ENCODE measurements around the gene GALR2.

GALR2 gene, protein sequence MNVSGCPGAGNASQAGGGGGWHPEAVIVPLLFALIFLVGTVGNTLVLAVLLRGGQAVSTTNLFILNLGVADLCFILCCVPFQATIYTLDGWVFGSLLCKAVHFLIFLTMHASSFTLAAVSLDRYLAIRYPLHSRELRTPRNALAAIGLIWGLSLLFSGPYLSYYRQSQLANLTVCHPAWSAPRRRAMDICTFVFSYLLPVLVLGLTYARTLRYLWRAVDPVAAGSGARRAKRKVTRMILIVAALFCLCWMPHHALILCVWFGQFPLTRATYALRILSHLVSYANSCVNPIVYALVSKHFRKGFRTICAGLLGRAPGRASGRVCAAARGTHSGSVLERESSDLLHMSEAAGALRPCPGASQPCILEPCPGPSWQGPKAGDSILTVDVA

DNA sequence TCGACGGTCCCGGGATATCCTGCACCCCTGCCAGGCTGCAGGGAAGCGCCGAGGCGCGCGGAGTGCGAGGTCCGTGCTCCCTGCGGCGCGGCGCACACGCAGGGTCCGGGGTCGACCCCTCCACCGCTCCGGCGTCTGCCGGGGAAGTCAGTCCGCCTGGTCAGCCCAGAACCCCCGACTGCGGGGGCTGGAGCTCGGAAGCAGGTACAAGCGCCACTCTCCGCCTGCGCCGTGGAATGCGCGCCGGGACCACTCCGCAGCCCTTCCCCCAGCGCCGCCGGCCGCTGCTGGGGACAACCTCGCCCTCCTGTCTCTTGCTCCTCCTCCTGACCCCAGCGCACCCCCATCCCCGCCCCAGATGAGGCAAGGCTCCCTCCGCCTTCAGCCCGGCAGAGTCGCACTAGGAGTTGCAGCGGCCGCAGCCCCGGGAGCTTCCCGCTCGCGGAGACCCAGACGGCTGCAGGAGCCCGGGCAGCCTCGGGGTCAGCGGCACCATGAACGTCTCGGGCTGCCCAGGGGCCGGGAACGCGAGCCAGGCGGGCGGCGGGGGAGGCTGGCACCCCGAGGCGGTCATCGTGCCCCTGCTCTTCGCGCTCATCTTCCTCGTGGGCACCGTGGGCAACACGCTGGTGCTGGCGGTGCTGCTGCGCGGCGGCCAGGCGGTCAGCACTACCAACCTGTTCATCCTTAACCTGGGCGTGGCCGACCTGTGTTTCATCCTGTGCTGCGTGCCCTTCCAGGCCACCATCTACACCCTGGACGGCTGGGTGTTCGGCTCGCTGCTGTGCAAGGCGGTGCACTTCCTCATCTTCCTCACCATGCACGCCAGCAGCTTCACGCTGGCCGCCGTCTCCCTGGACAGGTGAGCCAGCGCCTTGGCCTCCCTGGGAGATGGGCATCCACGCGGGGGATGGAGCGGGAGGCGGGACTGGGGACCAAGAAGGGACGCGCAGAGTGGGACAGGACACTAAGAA, at the start of gene GALR2:
GALR2 (plus strand) TSS at position 392 of the 974 bp plus-strand sequence; CDS start at position 495, 103 bp downstream.
- POLR2A ChIA-PET: no interaction called here
- no peak for DNase-seq (ENCODE audit: extremely low spot score)
- TF ChIP-seq, protein P1, sequence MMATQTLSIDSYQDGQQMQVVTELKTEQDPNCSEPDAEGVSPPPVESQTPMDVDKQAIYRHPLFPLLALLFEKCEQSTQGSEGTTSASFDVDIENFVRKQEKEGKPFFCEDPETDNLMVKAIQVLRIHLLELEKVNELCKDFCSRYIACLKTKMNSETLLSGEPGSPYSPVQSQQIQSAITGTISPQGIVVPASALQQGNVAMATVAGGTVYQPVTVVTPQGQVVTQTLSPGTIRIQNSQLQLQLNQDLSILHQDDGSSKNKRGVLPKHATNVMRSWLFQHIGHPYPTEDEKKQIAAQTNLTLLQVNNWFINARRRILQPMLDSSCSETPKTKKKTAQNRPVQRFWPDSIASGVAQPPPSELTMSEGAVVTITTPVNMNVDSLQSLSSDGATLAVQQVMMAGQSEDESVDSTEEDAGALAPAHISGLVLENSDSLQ (IDR thresholded peaks at IDR 0.05): no peak
- no peak for TF ChIP-seq CTBP1 (IDR thresholded peaks at IDR 0.05; ENCODE audit: borderline replicate concordance)
- no peak for TF ChIP-seq FOXM1 (IDR thresholded peaks at IDR 0.05; ENCODE audit: borderline replicate concordance)
- no peak for TF ChIP-seq ARNT (IDR thresholded peaks at IDR 0.05)
- no peak for TF ChIP-seq ZNF384 (IDR thresholded peaks at IDR 0.05)
- no peak for TF ChIP-seq BHLHE40 (IDR thresholded peaks at IDR 0.05; ENCODE audit: borderline replicate concordance)
- no peak for TF ChIP-seq ELF4 (IDR thresholded peaks at IDR 0.05)
- TF ChIP-seq NFRKB (IDR thresholded peaks at IDR 0.05): no peak
- TF ChIP-seq FOXK2 (IDR thresholded peaks at IDR 0.05): no peak
- TF ChIP-seq TARDBP (IDR thresholded peaks at IDR 0.05): no peak
- no peak for TF ChIP-seq L3MBTL2 (conservative IDR thresholded peaks at IDR 0.05)
- CTCF ChIA-PET: interaction anchor here (0.6 kb wide), 1 partner anchor 186 kb away, joined by 4 read pairs; no protein-coding TSS in a partner anchor

DNA sequence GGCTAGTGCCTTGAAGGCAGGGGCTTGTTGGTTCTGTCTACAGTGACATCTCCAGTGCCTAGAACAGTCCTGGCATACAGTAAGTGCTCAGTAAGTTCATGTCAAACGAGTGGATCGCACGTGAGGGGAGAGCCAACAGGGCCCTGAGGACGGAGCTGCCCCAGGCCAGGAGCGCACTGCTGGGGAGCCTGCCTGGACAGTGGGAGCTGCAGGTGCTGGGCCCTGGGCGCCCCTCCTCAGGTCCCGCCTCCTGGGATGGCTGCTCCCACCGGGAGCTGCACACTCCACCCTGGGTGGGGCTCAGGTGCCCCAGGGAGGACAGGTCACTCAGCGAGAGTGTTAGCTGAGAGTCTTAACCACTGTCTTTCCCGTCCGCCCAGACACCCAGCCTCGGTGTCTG, 49.3 kb upstream of the GALR2 start:
- TF ChIP-seq ARNT (IDR thresholded peaks at IDR 0.05) (no peak), SP1 (IDR thresholded peaks at IDR 0.05) (no peak), NFRKB (IDR thresholded peaks at IDR 0.05) (no peak), HDGF (IDR thresholded peaks at IDR 0.05; ENCODE audit: borderline replicate concordance) (no peak), L3MBTL2 (conservative IDR thresholded peaks at IDR 0.05) (no peak), ZNF384 (IDR thresholded peaks at IDR 0.05) (no peak), ELF4 (IDR thresholded peaks at IDR 0.05) (no peak), BHLHE40 (IDR thresholded peaks at IDR 0.05; ENCODE audit: borderline replicate concordance) (no peak), SUZ12 (IDR thresholded peaks at IDR 0.05) (no peak), FOXM1 (IDR thresholded peaks at IDR 0.05; ENCODE audit: borderline replicate concordance) (no peak), FOXK2 (IDR thresholded peaks at IDR 0.05) (no peak), LEF1 (IDR thresholded peaks at IDR 0.05; ENCODE audit: borderline replicate concordance) (no peak), TARDBP (IDR thresholded peaks at IDR 0.05) (no peak), CTBP1 (IDR thresholded peaks at IDR 0.05; ENCODE audit: borderline replicate concordance) (no peak), FOXA1 (IDR thresholded peaks at IDR 0.05) (no peak)
- TF ChIP-seq, protein P1 (IDR thresholded peaks at IDR 0.05): no peak
- ChIA-PET POLR2A (no interaction called here), CTCF (interaction anchor here (0.5 to 1.3 kb wide), 2 partner anchors 11 to 101 kb away, joined by 3 to 5 read pairs; no protein-coding TSS in a partner anchor)
- DNase-seq (ENCODE audit: extremely low spot score): no peak

DNA sequence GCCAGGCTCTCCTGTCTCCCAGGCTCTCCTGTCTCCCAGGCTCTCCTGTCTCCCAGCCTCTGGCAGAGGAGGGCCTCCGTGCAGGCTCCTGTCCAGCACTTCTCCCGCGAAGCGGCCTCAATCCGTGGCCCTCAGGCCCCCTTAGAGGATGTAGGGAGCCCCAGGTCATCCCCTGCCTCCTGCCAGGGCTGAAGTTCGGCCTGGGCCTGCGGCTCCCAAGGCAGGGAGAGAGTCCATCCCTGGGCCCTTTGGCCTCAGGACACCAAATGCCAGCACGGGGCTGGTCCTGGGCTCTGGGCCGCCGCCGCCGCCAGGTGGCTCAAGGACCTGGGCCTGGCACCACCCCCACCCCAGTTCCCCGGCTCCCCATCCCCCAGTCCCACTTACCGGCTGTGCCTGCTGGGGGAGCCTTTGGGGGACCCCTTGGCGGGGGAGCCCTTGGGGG, 47.8 kb upstream of the GALR2 start:
- ChIA-PET POLR2A (no interaction called here), CTCF (interaction anchor here (0.7 to 1.3 kb wide), 2 partner anchors 13 to 235 kb away, joined by 3 to 5 read pairs; no protein-coding TSS in a partner anchor)
- TF ChIP-seq BHLHE40 (IDR thresholded peaks at IDR 0.05; ENCODE audit: borderline replicate concordance): no peak
- no peak for TF ChIP-seq CTBP1 (IDR thresholded peaks at IDR 0.05; ENCODE audit: borderline replicate concordance)
- TF ChIP-seq ZNF384 (IDR thresholded peaks at IDR 0.05): no peak
- TF ChIP-seq ARNT (IDR thresholded peaks at IDR 0.05): no peak
- no peak for TF ChIP-seq FOXM1 (IDR thresholded peaks at IDR 0.05; ENCODE audit: borderline replicate concordance)
- TF ChIP-seq, protein P1 (IDR thresholded peaks at IDR 0.05): no peak
- no peak for TF ChIP-seq ELF4 (IDR thresholded peaks at IDR 0.05)
- no peak for TF ChIP-seq TARDBP (IDR thresholded peaks at IDR 0.05)
- no peak for TF ChIP-seq FOXA1 (IDR thresholded peaks at IDR 0.05)
- no peak for DNase-seq (ENCODE audit: extremely low spot score)

DNA sequence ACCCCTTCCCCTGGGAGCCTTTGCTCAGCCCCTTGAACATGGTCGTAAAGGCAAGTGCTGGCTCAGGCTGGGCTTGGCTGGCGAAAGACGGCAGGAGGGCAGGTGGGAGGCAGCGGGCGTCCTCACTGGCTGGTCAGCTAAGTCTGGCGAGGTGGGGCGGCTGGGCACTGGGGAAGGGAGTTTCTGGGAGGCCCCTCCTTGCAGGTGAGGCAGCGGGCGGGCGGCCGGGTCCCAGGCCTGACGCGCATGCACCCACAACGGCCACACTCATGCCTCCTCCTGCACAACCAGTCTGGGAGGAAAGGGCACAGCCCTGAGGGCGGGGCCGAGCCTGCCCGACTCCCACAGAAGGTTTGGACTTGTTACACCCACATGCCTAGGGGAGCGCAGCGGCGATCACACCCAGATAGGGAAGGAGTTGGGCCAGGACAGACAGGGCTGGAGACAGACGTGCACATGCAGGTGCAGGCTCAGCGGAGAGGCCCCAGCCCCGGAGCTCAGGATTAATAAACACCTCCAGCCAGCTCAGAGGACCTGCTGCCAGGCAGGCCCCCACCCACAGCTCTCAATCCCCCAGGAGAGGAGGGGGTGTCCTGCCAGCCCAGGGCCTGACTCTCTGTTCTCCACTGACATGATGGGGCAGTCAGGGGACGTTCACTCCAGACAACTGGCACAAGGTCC, 47.3 kb upstream of the GALR2 start, which contains the start of gene EVPL:
EVPL (minus strand) TSS at position 148 of the 681 bp plus-strand sequence; CDS start at position 40, 108 bp downstream.
- TF ChIP-seq BHLHE40 (IDR thresholded peaks at IDR 0.05; ENCODE audit: borderline replicate concordance) (no peak), FOXK2 (IDR thresholded peaks at IDR 0.05) (no peak), CTBP1 (IDR thresholded peaks at IDR 0.05; ENCODE audit: borderline replicate concordance) (no peak), SP1 (IDR thresholded peaks at IDR 0.05) (no peak), LEF1 (IDR thresholded peaks at IDR 0.05; ENCODE audit: borderline replicate concordance) (no peak), SUZ12 (IDR thresholded peaks at IDR 0.05) (no peak), FOXA1 (IDR thresholded peaks at IDR 0.05) (no peak), TARDBP (IDR thresholded peaks at IDR 0.05) (no peak), ZNF384 (IDR thresholded peaks at IDR 0.05) (no peak), FOXM1 (IDR thresholded peaks at IDR 0.05; ENCODE audit: borderline replicate concordance) (no peak), ARNT (IDR thresholded peaks at IDR 0.05) (no peak), NFRKB (IDR thresholded peaks at IDR 0.05) (no peak), HDGF (IDR thresholded peaks at IDR 0.05; ENCODE audit: borderline replicate concordance) (no peak), L3MBTL2 (conservative IDR thresholded peaks at IDR 0.05) (no peak), ELF4 (IDR thresholded peaks at IDR 0.05) (no peak)
- TF ChIP-seq, protein P1 (IDR thresholded peaks at IDR 0.05): no peak
- DNase-seq (ENCODE audit: extremely low spot score): no peak
- ChIA-PET CTCF (interaction anchor here (0.7 kb wide), 1 partner anchor 234 kb away, joined by 3 read pairs; no protein-coding TSS in a partner anchor), POLR2A (no interaction called here)

Measured in HEK293T (cell line).